ENCODE measurements around the gene PTGER2.

- no peak for TF ChIP-seq CTCF (conservative IDR thresholded peaks at IDR 0.05 in 1 of 2, IDR thresholded peaks at IDR 0.05 in 1 of 2; ENCODE audit: low read depth in 1 of 2, low read length in 2 of 2)
- no peak for TF ChIP-seq EZH2 (IDR thresholded peaks at IDR 0.05; ENCODE audit: low read length, missing control alignments)
Observed at GRCh38 chr14:52327374-52328226, 13.5 kb downstream of the PTGER2 start.
